ENCODE measurements around the gene TMEFF2.

Gene TMEFF2

GRCh38 chr2:191961556-191961955 lies 233.2 kb downstream of the TMEFF2 start:
- TF ChIP-seq CTCF (IDR thresholded peaks at IDR 0.05; ENCODE audit: low read depth, low read length), result no peak

DNA sequence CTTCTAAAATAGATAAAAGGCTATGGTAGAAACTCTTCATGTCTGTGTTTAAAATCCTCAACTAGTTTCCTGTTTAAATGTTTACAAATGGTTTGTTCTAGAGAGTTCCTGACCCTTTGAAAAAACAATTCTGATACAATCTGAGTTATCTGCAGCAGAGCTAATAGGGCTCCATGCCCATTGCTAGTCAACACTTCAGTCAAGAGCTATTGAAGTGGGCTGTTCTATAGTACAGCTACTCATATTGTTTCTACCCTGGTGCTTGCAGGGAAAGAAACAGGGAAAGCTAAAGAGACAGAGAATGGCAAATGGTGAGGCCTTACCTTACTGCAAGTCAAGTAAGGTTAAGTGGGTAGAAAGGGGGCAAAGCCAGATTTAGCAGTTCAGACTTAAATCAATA lies 235.5 kb downstream of the TMEFF2 start:
- TF ChIP-seq CTCF (IDR thresholded peaks at IDR 0.05; ENCODE audit: low read depth, low read length), result no peak
- H3K4me3 ChIP-seq (ENCODE audit: low read depth, low read length), result no peak overlapping the region

More at GRCh38 chr2:191961556-191961955, 233.2 kb downstream of the TMEFF2 start:
- no peak overlapping the region for H3K4me3 ChIP-seq (ENCODE audit: low read depth, low read length)

GRCh38 chr2:191957996-191958860 lies 236.5 kb downstream of the TMEFF2 start:
- TF ChIP-seq CTCF (IDR thresholded peaks at IDR 0.05; ENCODE audit: low read depth, low read length), result no peak
- H3K4me3 ChIP-seq (ENCODE audit: low read depth, low read length), result no peak overlapping the region

- H3K4me3 ChIP-seq (ENCODE audit: low read depth, low read length), result no peak overlapping the region
- no peak for TF ChIP-seq CTCF (IDR thresholded peaks at IDR 0.05; ENCODE audit: low read depth, low read length)
Observed at GRCh38 chr2:191954451-191954850, 240.3 kb downstream of the TMEFF2 start.

DNA sequence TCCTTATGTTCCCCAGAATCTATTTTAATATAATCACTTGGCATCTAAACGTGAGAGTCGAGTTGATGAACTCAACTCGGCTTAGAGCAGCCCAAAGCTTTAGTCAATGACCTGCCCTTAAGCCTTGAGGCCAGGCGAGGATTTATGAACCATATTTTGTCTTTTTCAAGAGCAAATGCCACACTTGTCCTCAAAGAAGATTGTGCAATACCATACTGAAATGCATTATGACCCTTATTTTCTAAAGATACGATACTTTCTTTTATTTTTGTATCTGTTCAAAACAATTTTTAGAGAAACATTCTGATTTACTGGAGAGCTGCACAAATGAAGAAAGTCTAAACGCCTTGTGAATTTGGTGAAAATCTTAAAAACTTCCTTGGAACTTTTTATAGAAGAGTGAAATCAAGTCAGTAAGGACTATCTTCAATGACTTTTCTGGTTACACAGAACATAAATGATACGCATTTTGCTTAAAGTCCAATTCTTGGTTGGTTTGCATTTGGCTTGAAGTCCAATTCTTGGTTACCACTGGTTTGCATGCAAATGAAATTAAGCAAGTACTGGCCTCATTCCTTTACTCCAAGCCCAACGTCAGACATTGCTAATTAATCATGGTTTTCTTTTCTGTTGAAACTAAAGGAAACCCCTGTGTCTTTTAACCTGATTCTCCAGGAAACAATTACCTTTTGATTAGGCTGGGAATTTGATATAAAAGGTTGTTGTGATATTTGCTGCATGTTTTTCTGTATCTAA lies 242.0 kb downstream of the TMEFF2 start:
- H3K4me3 ChIP-seq (ENCODE audit: low read depth, low read length), result no peak overlapping the region
- TF ChIP-seq CTCF (IDR thresholded peaks at IDR 0.05; ENCODE audit: low read depth, low read length), result no peak

GRCh38 chr2:191951832-191952231 lies 242.9 kb downstream of the TMEFF2 start:
- no peak overlapping the region for H3K4me3 ChIP-seq (ENCODE audit: low read depth, low read length)
- TF ChIP-seq CTCF (IDR thresholded peaks at IDR 0.05; ENCODE audit: low read depth, low read length), result no peak

- TF ChIP-seq CTCF (IDR thresholded peaks at IDR 0.05; ENCODE audit: low read depth, low read length), result no peak
- no peak overlapping the region for H3K4me3 ChIP-seq (ENCODE audit: low read depth, low read length)
Observed at GRCh38 chr2:191951376-191951775, 243.4 kb downstream of the TMEFF2 start.

Measured in WI38 (cell line).